Fibroblast of lung (primary cell): ENCODE data around the gene SLC35E4. TPM values are rescaled to one million over a fixed set of nuclear protein-coding genes. Genes with fewer than 3 reads are reported as not detected.
A peak's percentile ranks its signal among the peaks of the same experiment; 100 is the strongest.

ENCODE experiments used
- DNase-seq, 2 donors: peaks; one replicate each; pipeline versions ENCODE4 v3.0.0 to v3.0.0-alpha.2; 2010; ENCODE audit warnings: low read depth in 2 of 2
- H2AFZ ChIP-seq: 2 replicates; pipeline ENCODE4 v1.5.1; 2012; ENCODE audit warnings: low read length, control low read depth, inconsistent platforms
- H3K27ac ChIP-seq: 2 replicates; pipeline ENCODE4 v1.5.1; 2011; ENCODE audit warnings: low read length, control low read depth; ENCODE audit not compliant: insufficient read depth
- H3K27me3 ChIP-seq: 2 replicates; pipeline ENCODE4 v1.5.1; 2011; ENCODE audit warnings: mild to moderate bottlenecking, low read length; ENCODE audit not compliant: control insufficient read depth, insufficient read depth
- H3K36me3 ChIP-seq: 2 replicates; pipeline ENCODE4 v1.5.1; 2011; ENCODE audit warnings: low read length; ENCODE audit not compliant: control insufficient read depth, insufficient read depth
- H3K4me1 ChIP-seq: 2 replicates; pipeline ENCODE4 v1.5.1; 2011; ENCODE audit warnings: low read length; ENCODE audit not compliant: control insufficient read depth, insufficient read depth; ENCODE audit errors: extremely low read depth
- H3K4me2 ChIP-seq: 2 replicates; pipeline ENCODE4 v1.5.1; 2011; ENCODE audit warnings: low read length, control low read depth; ENCODE audit not compliant: insufficient read depth; ENCODE audit errors: extremely low read depth
- H3K4me3 ChIP-seq, 4 experiments: fragments of 200-600 bp in 1 of 4; sonication (generic) in 1 of 4; replicated peaks in 1 of 4; 2 replicates each; pipeline ENCODE4 v1.5.1; 2011 to 2016; ENCODE audit warnings: low read length in 4 of 4, low read depth in 3 of 4, mild to moderate bottlenecking in 3 of 4, control low read depth in 2 of 4, inconsistent platforms in 1 of 4, mixed read lengths in 1 of 4; ENCODE audit not compliant: insufficient read depth in 1 of 4; ENCODE audit errors: control extremely low read depth in 1 of 4
- H3K79me2 ChIP-seq: 2 replicates; pipeline ENCODE4 v1.5.1; 2012; ENCODE audit warnings: mild to moderate bottlenecking, low read length, inconsistent platforms; ENCODE audit not compliant: control insufficient read depth, insufficient read depth
- H3K9ac ChIP-seq: 2 replicates; pipeline ENCODE4 v1.5.1; 2011; ENCODE audit warnings: mild to moderate bottlenecking, low read length, control low read depth; ENCODE audit not compliant: insufficient read depth
- H3K9me3 ChIP-seq: 2 replicates; pipeline ENCODE4 v1.5.1; 2012; ENCODE audit warnings: low read depth, low read length; ENCODE audit not compliant: control insufficient read depth, insufficient read depth
- H4K20me1 ChIP-seq: 2 replicates; pipeline ENCODE4 v1.5.1; 2011; ENCODE audit warnings: low read length; ENCODE audit not compliant: control insufficient read depth, insufficient read depth; ENCODE audit errors: extremely low read depth
- EZH2 ChIP-seq: IDR thresholded peaks from 2 replicates; pipeline ENCODE4 v1.5.1; 2012; ENCODE audit warnings: low read length, control low read depth, mild to moderate bottlenecking; ENCODE audit errors: missing control alignments
- polyA plus RNA-seq, 2 donors: library from polyadenylated mRNA; depleted of rRNA in 1 of 2; stranded (reverse) in 1 of 2; unstranded in 1 of 2; fragments of >200 nt; gene quantifications; 2 replicates each; pipeline ENCODE4 v1.2.1, GENCODE V29; 2011 to 2012; ENCODE audit warnings: missing spikeins in 1 of 2
- total RNA-seq: library from RNA; depleted of rRNA; stranded (reverse); fragments of >200 nt; gene quantifications from 2 replicates; pipeline ENCODE4 v1.2.1, GENCODE V29; 2014
- TF ChIP-seq, protein P1 (sequence below), 2 donors: IDR thresholded peaks in 1 of 2; conservative IDR thresholded peaks in 1 of 2; 1 replicate in 1 of 2; 2 replicates in 1 of 2; pipeline ENCODE4 v1.5.1; 2011 to 2012; ENCODE audit warnings: low read length in 2 of 2, control low read depth in 1 of 2, inconsistent platforms in 1 of 2, low read depth in 1 of 2, mild to moderate bottlenecking in 1 of 2

SLC35E4 gene
- total and polyA plus RNA-seq, 2 donors (not counting 1 experiment from before 2014, with no cell fraction given), result 2.0 to 10.1 TPM

DNA sequence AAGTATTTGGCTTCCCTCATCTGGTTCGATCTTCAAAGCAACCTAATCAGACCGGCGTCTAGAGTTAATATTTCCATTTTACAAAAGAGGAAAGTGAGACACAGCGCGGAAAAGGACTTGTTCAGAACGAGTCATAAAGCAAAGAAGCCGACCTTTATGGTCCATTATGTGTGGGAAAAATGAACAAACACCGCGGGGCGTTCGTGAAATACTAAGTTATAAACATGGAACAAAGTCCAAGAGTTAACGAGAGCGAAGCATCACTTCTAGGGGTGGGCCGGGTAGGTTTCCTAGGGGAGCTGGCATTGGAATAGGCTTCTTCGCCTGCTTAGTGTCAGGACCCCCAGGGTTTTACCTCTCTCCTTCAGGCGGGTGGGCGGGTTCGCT is 31.5 kb downstream of the SLC35E4 start:
- H3K27ac ChIP-seq, result peak overlapping the region; percentile 84
- peak overlapping the region; percentile 84 for H3K9ac ChIP-seq
- DNase-seq, result peak in 1 of 2 donors; percentile 6
- H3K79me2 ChIP-seq, result no peaks in the 10 kb centered on the region
- peak overlapping the region; percentile 87 for H3K4me2 ChIP-seq
- peaks cover 2% of the 10 kb centered on the region for H3K36me3 ChIP-seq
- TF ChIP-seq EZH2, result no peak
- TF ChIP-seq, protein P1, sequence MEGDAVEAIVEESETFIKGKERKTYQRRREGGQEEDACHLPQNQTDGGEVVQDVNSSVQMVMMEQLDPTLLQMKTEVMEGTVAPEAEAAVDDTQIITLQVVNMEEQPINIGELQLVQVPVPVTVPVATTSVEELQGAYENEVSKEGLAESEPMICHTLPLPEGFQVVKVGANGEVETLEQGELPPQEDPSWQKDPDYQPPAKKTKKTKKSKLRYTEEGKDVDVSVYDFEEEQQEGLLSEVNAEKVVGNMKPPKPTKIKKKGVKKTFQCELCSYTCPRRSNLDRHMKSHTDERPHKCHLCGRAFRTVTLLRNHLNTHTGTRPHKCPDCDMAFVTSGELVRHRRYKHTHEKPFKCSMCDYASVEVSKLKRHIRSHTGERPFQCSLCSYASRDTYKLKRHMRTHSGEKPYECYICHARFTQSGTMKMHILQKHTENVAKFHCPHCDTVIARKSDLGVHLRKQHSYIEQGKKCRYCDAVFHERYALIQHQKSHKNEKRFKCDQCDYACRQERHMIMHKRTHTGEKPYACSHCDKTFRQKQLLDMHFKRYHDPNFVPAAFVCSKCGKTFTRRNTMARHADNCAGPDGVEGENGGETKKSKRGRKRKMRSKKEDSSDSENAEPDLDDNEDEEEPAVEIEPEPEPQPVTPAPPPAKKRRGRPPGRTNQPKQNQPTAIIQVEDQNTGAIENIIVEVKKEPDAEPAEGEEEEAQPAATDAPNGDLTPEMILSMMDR (conservative IDR thresholded peaks at IDR 0.05 in 1 of 2, IDR thresholded peaks at IDR 0.05 in 1 of 2; ENCODE audit: low read depth in 1 of 2, low read length in 2 of 2), result no peak
- H2AFZ ChIP-seq, result peak overlapping the region; percentile 57
- no peaks in the 10 kb centered on the region for H4K20me1 ChIP-seq
- peak overlapping the region; percentile 54 to 83 (median 68) for H3K4me3 ChIP-seq
- H3K27me3 ChIP-seq, result no peaks in the 10 kb centered on the region
- peaks cover 2% of the 10 kb centered on the region for H3K4me1 ChIP-seq
- H3K9me3 ChIP-seq, result no peaks in the 10 kb centered on the region

DNA sequence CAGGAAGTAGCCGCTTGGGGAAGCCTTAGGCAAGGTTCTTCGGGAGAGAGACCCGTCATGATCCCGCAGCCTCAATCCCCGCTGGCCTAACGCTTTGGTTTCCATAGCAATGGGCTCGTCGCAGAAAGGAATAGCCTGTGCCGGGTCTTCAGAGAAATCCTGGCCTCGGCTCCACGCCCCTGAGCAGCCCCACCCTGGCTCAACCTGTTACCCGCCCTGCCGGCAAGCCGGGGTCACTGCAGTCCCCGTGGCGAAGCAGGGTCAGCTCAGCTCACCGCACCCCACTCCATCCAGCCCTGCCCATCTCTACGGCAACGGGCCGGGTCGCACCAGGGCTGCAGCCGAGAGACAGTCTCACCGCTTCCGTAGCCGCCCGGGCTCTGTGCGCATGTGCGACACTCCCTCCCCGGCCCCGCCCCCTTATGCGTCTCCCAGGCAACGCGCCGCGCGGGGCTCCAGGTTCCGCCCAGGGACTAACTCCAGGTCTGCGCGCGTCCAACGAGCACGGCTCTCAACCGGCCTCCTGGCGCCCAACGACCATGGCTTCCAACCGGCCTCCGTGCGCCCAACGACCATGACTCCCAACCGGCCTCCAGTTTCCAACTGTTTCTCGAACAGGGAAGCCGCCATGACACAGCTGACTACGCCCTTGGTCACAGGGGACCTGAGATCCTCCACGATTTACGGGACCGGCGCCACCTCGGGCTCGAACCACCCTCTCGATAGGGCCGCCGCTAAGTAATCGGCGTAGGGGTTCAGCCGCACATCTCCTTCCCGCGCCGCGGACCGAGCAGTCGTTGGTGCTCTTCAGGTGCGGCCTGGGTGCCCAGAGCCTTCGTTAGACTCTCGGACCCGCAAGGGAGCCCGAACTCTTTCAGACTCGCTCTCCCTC is 32.2 kb downstream of the SLC35E4 start, which contains the start of gene DUSP18:
Gene DUSP18, minus strand, starts transcription at position 382 of the 892 bp plus-strand sequence. CDS start 3,872 bp downstream, outside the sequence.
- Histone ChIP-seq H3K79me2 (no peaks in the 10 kb centered on the region), H3K36me3 (peaks cover 2% of the 10 kb centered on the region), H3K9ac (peak within 1 kb of the TSS; percentile 84), H3K27me3 (no peaks in the 10 kb centered on the region), H3K4me3 (peak within 1 kb of the TSS; percentile 54 to 83 (median 68)), H2AFZ (peak within 1 kb of the TSS; percentile 97), H3K4me1 (peaks cover 2% of the 10 kb centered on the region), H3K4me2 (peak within 1 kb of the TSS; percentile 98), H3K9me3 (no peaks in the 10 kb centered on the region), H4K20me1 (no peaks in the 10 kb centered on the region), H3K27ac (peak within 1 kb of the TSS; percentile 84)
- DNase-seq, result peak; percentile 84 to 88
- TF ChIP-seq EZH2, result no peak
- TF ChIP-seq, protein P1 (conservative IDR thresholded peaks at IDR 0.05 in 1 of 2, IDR thresholded peaks at IDR 0.05 in 1 of 2; ENCODE audit: low read depth in 1 of 2, low read length in 2 of 2), result peak; percentile 23 to 37

DNA sequence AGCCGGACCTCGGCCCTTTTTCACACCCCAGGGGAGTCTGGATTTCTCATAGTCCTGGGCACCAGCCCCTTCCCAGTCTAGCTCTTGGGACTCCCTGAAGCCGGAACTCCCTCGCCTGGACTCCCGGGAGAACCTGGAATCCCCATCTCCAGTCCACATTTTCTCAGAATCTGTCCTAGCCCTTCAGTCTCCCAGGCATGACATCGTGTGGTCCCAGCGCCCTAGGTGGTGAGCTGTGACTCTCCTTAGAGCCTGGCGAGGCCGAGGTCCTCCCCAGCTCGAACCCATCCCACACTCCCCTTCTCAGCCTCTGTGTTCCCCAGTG is 32.8 kb downstream of the SLC35E4 start:
- H2AFZ ChIP-seq, result peak overlapping the region; percentile 97
- H3K9me3 ChIP-seq, result no peaks in the 10 kb centered on the region
- peaks cover 2% of the 10 kb centered on the region for H3K36me3 ChIP-seq
- H4K20me1 ChIP-seq, result no peaks in the 10 kb centered on the region
- H3K79me2 ChIP-seq, result no peaks in the 10 kb centered on the region
- H3K4me2 ChIP-seq, result peak overlapping the region; percentile 98
- H3K27me3 ChIP-seq, result no peaks in the 10 kb centered on the region
- TF ChIP-seq EZH2, result no peak
- TF ChIP-seq, protein P1 (conservative IDR thresholded peaks at IDR 0.05 in 1 of 2, IDR thresholded peaks at IDR 0.05 in 1 of 2; ENCODE audit: low read depth in 1 of 2, low read length in 2 of 2), result no peak
- peak in 1 of 2 donors; percentile 7 for DNase-seq
- peak overlapping the region; percentile 84 for H3K27ac ChIP-seq
- peaks cover 2% of the 10 kb centered on the region for H3K4me1 ChIP-seq
- peak overlapping the region; percentile 84 for H3K9ac ChIP-seq
- peak overlapping the region; percentile 54 to 83 (median 68) for H3K4me3 ChIP-seq
